Measurements from ENCODE around the gene DNAJB6. TPM values are rescaled to one million over a fixed set of nuclear protein-coding genes. Genes with fewer than 3 reads are reported as not detected.

The DNAJB6 gene
- polyA plus RNA-seq, 3 donors: 66.6 to 117 (median 116) TPM

GRCh38 chr7:157414702-157415096 is 77.9 kb downstream of the DNAJB6 start:
- Histone ChIP-seq H3K4me1 (ENCODE audit: control insufficient read depth in 1 of 2, insufficient read depth in 2 of 2, low read length in 2 of 2) (no peaks in the 10 kb centered on the region), H3K79me2 (ENCODE audit: insufficient read depth, low read length) (no peaks in the 10 kb centered on the region), H3K9ac (ENCODE audit: insufficient read depth, low read length, poor library complexity, severe bottlenecking) (no peak overlapping the region), H4K20me1 (ENCODE audit: insufficient read depth, low read length) (no peaks in the 10 kb centered on the region), H2AFZ (ENCODE audit: insufficient read depth, low read depth, low read length, poor library complexity, severe bottlenecking) (no peak overlapping the region), H3K9me3 (replicated peaks in 1 of 2; ENCODE audit: control insufficient read depth in 1 of 2, insufficient read depth in 1 of 2, low read length in 2 of 2) (no peaks in the 10 kb centered on the region), H3K27me3 (ENCODE audit: control insufficient read depth in 2 of 2, insufficient read depth in 2 of 2, low read length in 2 of 2) (no peaks in the 10 kb centered on the region), H3K4me2 (replicated peaks; ENCODE audit: extremely low read depth, low read length, poor library complexity, severe bottlenecking) (no peak overlapping the region), H3K4me3 (replicated peaks in 1 of 3; ENCODE audit: low read depth in 2 of 3, low read length in 3 of 3) (no peak overlapping the region), H3K36me3 (replicated peaks in 1 of 2; ENCODE audit: control insufficient read depth in 1 of 2, insufficient read depth in 2 of 2, low read length in 2 of 2) (peaks cover 54 to 81% of the 10 kb centered on the region in 2 donors), H3K27ac (ENCODE audit: low read depth in 1 of 2, low read length in 2 of 2) (no peak overlapping the region)
- Mint-ChIP-seq H3K9me3 (peaks cover 0 to 5% (median 0%) of the 10 kb centered on the region in 7 donors), H3K27ac (no peak overlapping the region), H3K27me3 (ENCODE audit: low read depth in 3 of 3) (no peaks in the 10 kb centered on the region), H3K36me3 (peaks cover 52 to 74% of the 10 kb centered on the region in 2 donors), H3K4me1 (no peaks in the 10 kb centered on the region), H3K4me3 (no peak overlapping the region)
- DNase-seq: no peak
- TF ChIP-seq CTCF (IDR thresholded peaks at IDR 0.05): no peak
- intact Hi-C loops (cut with micrococcal nuclease): no loop called here
- WGBS (ENCODE audit: insufficient coverage): 95% methylated on average over 8 of the region's 8 CpGs

- Histone ChIP-seq H2AFZ (ENCODE audit: insufficient read depth, low read depth, low read length, poor library complexity, severe bottlenecking) (no peak overlapping the region), H3K27me3 (ENCODE audit: control insufficient read depth in 2 of 2, insufficient read depth in 2 of 2, low read length in 2 of 2) (no peaks in the 10 kb centered on the region), H3K27ac (ENCODE audit: low read depth in 1 of 2, low read length in 2 of 2) (no peak overlapping the region), H3K9me3 (replicated peaks in 1 of 2; ENCODE audit: control insufficient read depth in 1 of 2, insufficient read depth in 1 of 2, low read length in 2 of 2) (no peaks in the 10 kb centered on the region), H3K4me3 (replicated peaks in 1 of 3; ENCODE audit: low read depth in 2 of 3, low read length in 3 of 3) (no peak overlapping the region), H4K20me1 (ENCODE audit: insufficient read depth, low read length) (no peaks in the 10 kb centered on the region), H3K4me2 (replicated peaks; ENCODE audit: extremely low read depth, low read length, poor library complexity, severe bottlenecking) (no peak overlapping the region), H3K36me3 (replicated peaks in 1 of 2; ENCODE audit: control insufficient read depth in 1 of 2, insufficient read depth in 2 of 2, low read length in 2 of 2) (peaks cover 49 to 73% of the 10 kb centered on the region in 2 donors), H3K4me1 (ENCODE audit: control insufficient read depth in 1 of 2, insufficient read depth in 2 of 2, low read length in 2 of 2) (no peaks in the 10 kb centered on the region), H3K79me2 (ENCODE audit: insufficient read depth, low read length) (no peaks in the 10 kb centered on the region), H3K9ac (ENCODE audit: insufficient read depth, low read length, poor library complexity, severe bottlenecking) (no peak overlapping the region)
- intact Hi-C loops (cut with micrococcal nuclease): no loop called here
- no peak for TF ChIP-seq CTCF (IDR thresholded peaks at IDR 0.05)
- no peak for DNase-seq
- Mint-ChIP-seq H3K27ac (no peak overlapping the region), H3K9me3 (peaks cover 0 to 5% (median 0%) of the 10 kb centered on the region in 7 donors), H3K36me3 (peaks cover 49 to 71% of the 10 kb centered on the region in 2 donors), H3K4me3 (no peak overlapping the region), H3K27me3 (ENCODE audit: low read depth in 3 of 3) (no peaks in the 10 kb centered on the region), H3K4me1 (no peaks in the 10 kb centered on the region)
- WGBS (ENCODE audit: insufficient coverage): over 99% methylated on average over 16 of the region's 16 CpGs
Observed at GRCh38 chr7:157415486-157415885, 78.7 kb downstream of the DNAJB6 start.
